ENCODE data around the gene INTU. TPM values are rescaled to one million over a fixed set of nuclear protein-coding genes. Genes with fewer than 3 reads are reported as not detected.

INTU gene
- total and polyA plus RNA-seq, 4 donors, result 0.30 to 1.7 (median 1.1) TPM

GRCh38 chr4:127747883-127748282, 115.1 kb downstream of the INTU start:
- no peak for TF ChIP-seq HNF4G (IDR thresholded peaks at IDR 0.05)
- no peak for TF ChIP-seq JUND (IDR thresholded peaks at IDR 0.05)
- TF ChIP-seq ATF3 (IDR thresholded peaks at IDR 0.05), result no peak
- no peak for TF ChIP-seq NR2F2 (IDR thresholded peaks at IDR 0.05)
- TF ChIP-seq FOXA2 (IDR thresholded peaks at IDR 0.05), result no peak
- TF ChIP-seq RAD21 (IDR thresholded peaks at IDR 0.05), result no peak
- TF ChIP-seq ZBTB33 (IDR thresholded peaks at IDR 0.05), result no peak
- TF ChIP-seq REST (IDR thresholded peaks at IDR 0.05), result no peak
- no peak for TF ChIP-seq FOXA1 (IDR thresholded peaks at IDR 0.05)
- TF ChIP-seq SP1 (IDR thresholded peaks at IDR 0.05), result no peak
- no peak for TF ChIP-seq YY1 (IDR thresholded peaks at IDR 0.05)
- TF ChIP-seq CTCF (IDR thresholded peaks at IDR 0.05; ENCODE audit: low read depth, low read length, missing input control), result no peak
- TF ChIP-seq TAF1 (conservative IDR thresholded peaks at IDR 0.05), result no peak
- Histone ChIP-seq H3K27me3 (ENCODE audit: control insufficient read depth in 4 of 4, insufficient read depth in 4 of 4, low read length in 3 of 4) (no peaks in the 10 kb centered on the region), H3K36me3 (ENCODE audit: control insufficient read depth in 4 of 4, insufficient read depth in 3 of 4, low read depth in 1 of 4, low read length in 3 of 4) (no peaks in the 10 kb centered on the region), H3K4me1 (ENCODE audit: control insufficient read depth in 4 of 4, insufficient read depth in 4 of 4, low read length in 3 of 4) (no peaks in the 10 kb centered on the region), H3K27ac (ENCODE audit: low read depth in 1 of 2, low read length in 2 of 2) (no peak overlapping the region), H3K9ac (ENCODE audit: low read depth in 1 of 2, low read length in 2 of 2) (no peak overlapping the region), H3K9me3 (ENCODE audit: control insufficient read depth in 4 of 4, low read length in 3 of 4) (peaks cover 0 to 3% (median 1%) of the 10 kb centered on the region in 4 donors), H3K4me3 (ENCODE audit: low read depth in 1 of 3, low read length in 3 of 3) (no peak overlapping the region)
- DNase-seq (ENCODE audit: low spot score), result no peak
- 82% methylated on average over 4 of the region's 4 CpGs for WGBS

GRCh38 chr4:127748957-127749356, 116.2 kb downstream of the INTU start:
- H3K4me3 ChIP-seq (ENCODE audit: low read depth in 1 of 3, low read length in 3 of 3), result no peak overlapping the region
- DNase-seq (ENCODE audit: low spot score), result no peak
- H3K4me1 ChIP-seq (ENCODE audit: control insufficient read depth in 4 of 4, insufficient read depth in 4 of 4, low read length in 3 of 4), result no peaks in the 10 kb centered on the region
- 78% methylated on average over 2 of the region's 2 CpGs for WGBS
- H3K9ac ChIP-seq (ENCODE audit: low read depth in 1 of 2, low read length in 2 of 2), result no peak overlapping the region
- H3K27me3 ChIP-seq (ENCODE audit: control insufficient read depth in 4 of 4, insufficient read depth in 4 of 4, low read length in 3 of 4), result no peaks in the 10 kb centered on the region
- H3K36me3 ChIP-seq (ENCODE audit: control insufficient read depth in 4 of 4, insufficient read depth in 3 of 4, low read depth in 1 of 4, low read length in 3 of 4), result no peaks in the 10 kb centered on the region
- H3K27ac ChIP-seq (ENCODE audit: low read depth in 1 of 2, low read length in 2 of 2), result no peak overlapping the region
- TF ChIP-seq EGR1 (IDR thresholded peaks at IDR 0.05; ENCODE audit: low read depth in 2 of 2), result no peak
- peaks cover 0 to 3% (median 1%) of the 10 kb centered on the region in 4 donors for H3K9me3 ChIP-seq (ENCODE audit: control insufficient read depth in 4 of 4, low read length in 3 of 4)
